ENCODE data around the gene CCL7.

Gene CCL7

GRCh38 chr17:34276826-34277225 lies 6.8 kb downstream of the CCL7 start:
- ChIA-PET POLR2A (no interaction called here), CTCF (no interaction called here)
- no peak for TF ChIP-seq SP1 (IDR thresholded peaks at IDR 0.05)
- no peak for TF ChIP-seq ELF4 (IDR thresholded peaks at IDR 0.05)
- TF ChIP-seq FOXK2 (IDR thresholded peaks at IDR 0.05) = no peak
- TF ChIP-seq NFRKB (IDR thresholded peaks at IDR 0.05) = no peak
- TF ChIP-seq HDGF (IDR thresholded peaks at IDR 0.05; ENCODE audit: borderline replicate concordance) = no peak
- no peak for TF ChIP-seq FOXA1 (IDR thresholded peaks at IDR 0.05)
- no peak for TF ChIP-seq LEF1 (IDR thresholded peaks at IDR 0.05; ENCODE audit: borderline replicate concordance)
- TF ChIP-seq FOXM1 (IDR thresholded peaks at IDR 0.05; ENCODE audit: borderline replicate concordance) = no peak
- no peak for TF ChIP-seq CTBP1 (IDR thresholded peaks at IDR 0.05; ENCODE audit: borderline replicate concordance)
- no peak for TF ChIP-seq L3MBTL2 (conservative IDR thresholded peaks at IDR 0.05)
- no peak for TF ChIP-seq ARNT (IDR thresholded peaks at IDR 0.05)
- TF ChIP-seq TARDBP (IDR thresholded peaks at IDR 0.05) = no peak
- DNase-seq (ENCODE audit: extremely low spot score) = no peak

GRCh38 chr17:34283571-34283970 lies 13.6 kb downstream of the CCL7 start:
- POLR2A ChIA-PET = no interaction called here
- no peak for DNase-seq (ENCODE audit: extremely low spot score)
- no peak for TF ChIP-seq ELF4 (IDR thresholded peaks at IDR 0.05)
- TF ChIP-seq SP1 (IDR thresholded peaks at IDR 0.05) = no peak
- no peak for TF ChIP-seq ZNF384 (IDR thresholded peaks at IDR 0.05)
- no peak for TF ChIP-seq LEF1 (IDR thresholded peaks at IDR 0.05; ENCODE audit: borderline replicate concordance)
- TF ChIP-seq SUZ12 (IDR thresholded peaks at IDR 0.05) = no peak
- no peak for TF ChIP-seq FOXM1 (IDR thresholded peaks at IDR 0.05; ENCODE audit: borderline replicate concordance)
- TF ChIP-seq HDGF (IDR thresholded peaks at IDR 0.05; ENCODE audit: borderline replicate concordance) = no peak
- TF ChIP-seq NFRKB (IDR thresholded peaks at IDR 0.05) = no peak
- TF ChIP-seq BHLHE40 (IDR thresholded peaks at IDR 0.05; ENCODE audit: borderline replicate concordance) = no peak
- TF ChIP-seq FOXK2 (IDR thresholded peaks at IDR 0.05) = no peak
- CTCF ChIA-PET = no interaction called here

GRCh38 chr17:34285286-34285792 lies 15.3 kb downstream of the CCL7 start, which contains the start of gene CCL11:
Gene CCL11, plus strand, starts transcription at chr17:34285742. Its CDS starts 67 bp downstream, at chr17:34285809.
- DNase-seq (ENCODE audit: extremely low spot score) = no peak
- CTCF ChIA-PET = no interaction called here
- POLR2A ChIA-PET = no interaction called here
- no peak for TF ChIP-seq CTBP1 (IDR thresholded peaks at IDR 0.05; ENCODE audit: borderline replicate concordance)
- TF ChIP-seq ZNF384 (IDR thresholded peaks at IDR 0.05) = no peak
- no peak for TF ChIP-seq ELF4 (IDR thresholded peaks at IDR 0.05)

GRCh38 chr17:34287875-34288274 lies 17.9 kb downstream of the CCL7 start:
- ChIA-PET POLR2A (no interaction called here), CTCF (no interaction called here)
- DNase-seq (ENCODE audit: extremely low spot score) = no peak
- TF ChIP-seq NFRKB (IDR thresholded peaks at IDR 0.05) (no peak), SP1 (IDR thresholded peaks at IDR 0.05) (no peak), L3MBTL2 (conservative IDR thresholded peaks at IDR 0.05) (no peak), FOXA1 (IDR thresholded peaks at IDR 0.05) (no peak), CTBP1 (IDR thresholded peaks at IDR 0.05; ENCODE audit: borderline replicate concordance) (no peak), TARDBP (IDR thresholded peaks at IDR 0.05) (no peak), HDGF (IDR thresholded peaks at IDR 0.05; ENCODE audit: borderline replicate concordance) (no peak), ELF4 (IDR thresholded peaks at IDR 0.05) (no peak), FOXM1 (IDR thresholded peaks at IDR 0.05; ENCODE audit: borderline replicate concordance) (no peak), ARNT (IDR thresholded peaks at IDR 0.05) (no peak), LEF1 (IDR thresholded peaks at IDR 0.05; ENCODE audit: borderline replicate concordance) (no peak), PKNOX1 (IDR thresholded peaks at IDR 0.05) (no peak), SUZ12 (IDR thresholded peaks at IDR 0.05) (no peak), BHLHE40 (IDR thresholded peaks at IDR 0.05; ENCODE audit: borderline replicate concordance) (no peak), ZNF384 (IDR thresholded peaks at IDR 0.05) (no peak)

- no peak for DNase-seq (ENCODE audit: extremely low spot score)
- ChIA-PET CTCF (no interaction called here), POLR2A (no interaction called here)
- no peak for TF ChIP-seq SP1 (IDR thresholded peaks at IDR 0.05)
- no peak for TF ChIP-seq LEF1 (IDR thresholded peaks at IDR 0.05; ENCODE audit: borderline replicate concordance)
Observed at GRCh38 chr17:34290586-34290985, 20.6 kb downstream of the CCL7 start.

GRCh38 chr17:34291721-34292348 lies 21.8 kb downstream of the CCL7 start:
- CTCF ChIA-PET = no interaction called here
- no peak for DNase-seq (ENCODE audit: extremely low spot score)
- TF ChIP-seq BHLHE40 (IDR thresholded peaks at IDR 0.05; ENCODE audit: borderline replicate concordance) = no peak
- POLR2A ChIA-PET = no interaction called here

GRCh38 chr17:34299027-34299426 lies 29.0 kb downstream of the CCL7 start:
- POLR2A ChIA-PET = no interaction called here
- TF ChIP-seq PKNOX1 (IDR thresholded peaks at IDR 0.05) (no peak), CTBP1 (IDR thresholded peaks at IDR 0.05; ENCODE audit: borderline replicate concordance) (no peak), NFRKB (IDR thresholded peaks at IDR 0.05) (no peak), SUZ12 (IDR thresholded peaks at IDR 0.05) (no peak), ARNT (IDR thresholded peaks at IDR 0.05) (no peak), ZNF384 (IDR thresholded peaks at IDR 0.05) (no peak), LEF1 (IDR thresholded peaks at IDR 0.05; ENCODE audit: borderline replicate concordance) (no peak), FOXK2 (IDR thresholded peaks at IDR 0.05) (no peak), BHLHE40 (IDR thresholded peaks at IDR 0.05; ENCODE audit: borderline replicate concordance) (no peak), FOXA1 (IDR thresholded peaks at IDR 0.05) (no peak), L3MBTL2 (conservative IDR thresholded peaks at IDR 0.05) (no peak), HDGF (IDR thresholded peaks at IDR 0.05; ENCODE audit: borderline replicate concordance) (no peak), SP1 (IDR thresholded peaks at IDR 0.05) (no peak)
- CTCF ChIA-PET = no interaction called here
- DNase-seq (ENCODE audit: extremely low spot score) = no peak

Data from HEK293T (cell line).